Subcutaneous adipose tissue (tissue), 4 donors: ENCODE data around the gene TMEM126A. TPM values are rescaled to one million over a fixed set of nuclear protein-coding genes. Genes with fewer than 3 reads are reported as not detected.

ENCODE experiments used
- total RNA-seq, 4 donors: library from RNA; depleted of rRNA; stranded (reverse); fragments of >200 nt; gene quantifications; one replicate each; pipeline ENCODE4 v1.1.0, GENCODE V29; 2016
- TF ChIP-seq, protein P1 (sequence below): fragments of 450-650 bp; IDR thresholded peaks from one replicate; pipeline ENCODE4 v1.5.1; 2016; ENCODE audit warnings: low read depth, mild to moderate bottlenecking, control low read depth, antibody characterized with exemption, moderate library complexity

Gene TMEM126A
- total RNA-seq, 4 donors from 2014 or later: 18.9 to 71.9 (median 32.2) TPM

- TF ChIP-seq, protein P1, sequence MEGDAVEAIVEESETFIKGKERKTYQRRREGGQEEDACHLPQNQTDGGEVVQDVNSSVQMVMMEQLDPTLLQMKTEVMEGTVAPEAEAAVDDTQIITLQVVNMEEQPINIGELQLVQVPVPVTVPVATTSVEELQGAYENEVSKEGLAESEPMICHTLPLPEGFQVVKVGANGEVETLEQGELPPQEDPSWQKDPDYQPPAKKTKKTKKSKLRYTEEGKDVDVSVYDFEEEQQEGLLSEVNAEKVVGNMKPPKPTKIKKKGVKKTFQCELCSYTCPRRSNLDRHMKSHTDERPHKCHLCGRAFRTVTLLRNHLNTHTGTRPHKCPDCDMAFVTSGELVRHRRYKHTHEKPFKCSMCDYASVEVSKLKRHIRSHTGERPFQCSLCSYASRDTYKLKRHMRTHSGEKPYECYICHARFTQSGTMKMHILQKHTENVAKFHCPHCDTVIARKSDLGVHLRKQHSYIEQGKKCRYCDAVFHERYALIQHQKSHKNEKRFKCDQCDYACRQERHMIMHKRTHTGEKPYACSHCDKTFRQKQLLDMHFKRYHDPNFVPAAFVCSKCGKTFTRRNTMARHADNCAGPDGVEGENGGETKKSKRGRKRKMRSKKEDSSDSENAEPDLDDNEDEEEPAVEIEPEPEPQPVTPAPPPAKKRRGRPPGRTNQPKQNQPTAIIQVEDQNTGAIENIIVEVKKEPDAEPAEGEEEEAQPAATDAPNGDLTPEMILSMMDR: no peak
Measured at GRCh38 chr11:85652786-85653447, 5.2 kb downstream of the TMEM126A start.

DNA sequence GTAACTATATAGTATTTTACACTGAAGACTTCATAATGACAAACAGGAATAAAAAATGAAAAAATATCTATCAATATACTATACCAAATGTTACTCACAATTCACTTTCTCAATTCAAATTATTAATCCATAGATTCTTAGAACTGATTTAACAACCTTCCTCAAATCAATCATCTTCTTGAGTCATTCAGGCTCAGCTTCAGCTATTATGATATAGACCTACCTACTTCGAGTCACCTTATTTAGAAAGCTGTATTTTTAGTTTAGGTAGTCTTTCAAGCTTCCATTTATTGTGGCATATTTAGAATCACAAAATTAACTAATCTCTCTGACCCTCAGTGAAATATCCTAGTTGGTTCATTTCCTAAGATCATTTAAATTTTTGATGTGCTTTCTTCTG, 9.0 kb downstream of the TMEM126A start:
- TF ChIP-seq, protein P1: no peak

GRCh38 chr11:85658180-85658579, 10.4 kb downstream of the TMEM126A start:
- TF ChIP-seq, protein P1: no peak

DNA sequence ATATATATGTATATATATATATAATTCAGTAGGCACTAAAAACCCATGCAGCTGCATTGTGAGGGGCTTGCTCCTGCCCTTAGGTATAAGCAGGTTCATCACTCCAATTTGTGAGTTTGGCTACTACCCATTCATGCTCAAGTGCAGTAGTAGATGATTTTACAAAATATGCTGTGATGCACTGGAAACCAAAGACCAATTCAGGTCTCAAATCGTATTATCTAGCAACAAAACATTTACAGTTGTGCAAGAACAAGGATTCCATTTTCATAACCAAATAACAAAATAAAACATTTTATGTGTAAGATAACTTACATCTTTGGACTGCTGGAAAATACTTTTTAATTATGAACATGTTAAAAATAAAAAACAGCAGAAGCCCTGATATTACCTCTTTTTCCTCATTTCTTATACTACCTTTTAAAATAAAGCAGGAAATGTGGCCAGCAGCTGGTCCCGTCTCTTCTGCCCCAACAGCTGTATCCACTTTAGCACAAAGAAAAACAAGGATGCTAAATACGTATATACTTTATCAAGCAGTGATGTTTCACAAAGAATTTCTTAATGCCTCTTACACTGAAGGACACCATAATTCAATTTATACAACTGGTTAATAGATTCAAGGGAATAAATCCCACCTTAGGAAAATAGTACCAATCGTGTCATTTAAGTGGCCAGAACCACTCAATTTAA, 14.4 kb downstream of the TMEM126A start:
- TF ChIP-seq, protein P1: no peak

GRCh38 chr11:85663080-85663752, 15.4 kb downstream of the TMEM126A start:
- TF ChIP-seq, protein P1: no peak

DNA sequence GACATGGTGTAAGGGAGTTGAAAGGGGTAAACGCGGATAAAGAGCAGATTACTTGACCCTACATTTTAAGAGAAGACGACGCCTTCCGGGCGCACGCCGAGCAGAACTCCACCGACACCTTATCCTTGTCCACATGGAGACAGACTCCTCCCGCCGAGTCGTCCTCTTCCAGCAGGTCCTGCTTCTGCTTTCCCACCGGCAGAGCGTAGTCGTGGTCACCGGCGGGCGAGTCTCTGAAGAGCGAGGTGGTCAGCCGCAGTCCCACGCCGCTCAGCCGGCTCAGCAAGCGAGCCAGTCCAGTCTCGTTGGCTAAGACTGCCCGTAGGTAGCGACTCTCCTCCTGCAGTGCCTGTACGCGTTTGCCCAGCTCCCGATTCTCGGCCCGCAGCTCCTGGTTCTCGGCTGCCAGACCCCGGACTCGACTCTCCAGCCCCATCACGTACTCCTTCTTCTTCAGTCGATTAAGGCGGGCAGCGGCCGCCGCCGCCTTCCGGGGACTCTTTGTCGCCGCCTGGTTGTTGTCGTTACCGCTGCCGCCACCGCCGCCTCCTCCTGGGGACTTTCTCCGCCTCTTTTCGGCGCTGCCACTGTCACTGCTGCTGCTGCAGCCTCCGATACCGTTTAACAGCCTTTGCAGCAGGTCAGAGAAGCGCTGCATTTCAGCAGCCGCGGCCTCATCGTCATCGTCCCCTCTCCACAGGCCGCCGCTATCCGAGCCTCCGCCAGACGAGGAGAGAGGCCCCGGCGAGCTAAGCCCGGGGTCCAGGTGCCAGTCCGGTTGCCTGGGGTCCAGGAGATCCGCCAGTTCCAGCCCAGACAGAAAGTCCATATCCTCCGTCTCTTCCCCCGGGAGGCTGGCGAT, 16.2 kb downstream of the TMEM126A start:
- TF ChIP-seq, protein P1: no peak
